ENCODE results near the gene CALCR.

Gene CALCR

GRCh38 chr7:93544691-93545090 is 29.8 kb downstream of the CALCR start:
- TF ChIP-seq TAF1 (IDR thresholded peaks at IDR 0.05; ENCODE audit: borderline replicate concordance, insufficient read depth, low read length) (no peak), FOXP2 (optimal IDR thresholded peaks at IDR 0.05; ENCODE audit: borderline replicate concordance, extremely low read depth, extremely low read length, insufficient read depth) (no peak), POLR2AphosphoS5 (IDR thresholded peaks at IDR 0.05; ENCODE audit: low read depth, low read length) (no peak), SIN3A (IDR thresholded peaks at IDR 0.05; ENCODE audit: borderline replicate concordance, insufficient read depth, low read length) (no peak)
- TF ChIP-seq, protein P1, sequence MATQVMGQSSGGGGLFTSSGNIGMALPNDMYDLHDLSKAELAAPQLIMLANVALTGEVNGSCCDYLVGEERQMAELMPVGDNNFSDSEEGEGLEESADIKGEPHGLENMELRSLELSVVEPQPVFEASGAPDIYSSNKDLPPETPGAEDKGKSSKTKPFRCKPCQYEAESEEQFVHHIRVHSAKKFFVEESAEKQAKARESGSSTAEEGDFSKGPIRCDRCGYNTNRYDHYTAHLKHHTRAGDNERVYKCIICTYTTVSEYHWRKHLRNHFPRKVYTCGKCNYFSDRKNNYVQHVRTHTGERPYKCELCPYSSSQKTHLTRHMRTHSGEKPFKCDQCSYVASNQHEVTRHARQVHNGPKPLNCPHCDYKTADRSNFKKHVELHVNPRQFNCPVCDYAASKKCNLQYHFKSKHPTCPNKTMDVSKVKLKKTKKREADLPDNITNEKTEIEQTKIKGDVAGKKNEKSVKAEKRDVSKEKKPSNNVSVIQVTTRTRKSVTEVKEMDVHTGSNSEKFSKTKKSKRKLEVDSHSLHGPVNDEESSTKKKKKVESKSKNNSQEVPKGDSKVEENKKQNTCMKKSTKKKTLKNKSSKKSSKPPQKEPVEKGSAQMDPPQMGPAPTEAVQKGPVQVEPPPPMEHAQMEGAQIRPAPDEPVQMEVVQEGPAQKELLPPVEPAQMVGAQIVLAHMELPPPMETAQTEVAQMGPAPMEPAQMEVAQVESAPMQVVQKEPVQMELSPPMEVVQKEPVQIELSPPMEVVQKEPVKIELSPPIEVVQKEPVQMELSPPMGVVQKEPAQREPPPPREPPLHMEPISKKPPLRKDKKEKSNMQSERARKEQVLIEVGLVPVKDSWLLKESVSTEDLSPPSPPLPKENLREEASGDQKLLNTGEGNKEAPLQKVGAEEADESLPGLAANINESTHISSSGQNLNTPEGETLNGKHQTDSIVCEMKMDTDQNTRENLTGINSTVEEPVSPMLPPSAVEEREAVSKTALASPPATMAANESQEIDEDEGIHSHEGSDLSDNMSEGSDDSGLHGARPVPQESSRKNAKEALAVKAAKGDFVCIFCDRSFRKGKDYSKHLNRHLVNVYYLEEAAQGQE (IDR thresholded peaks at IDR 0.05; ENCODE audit: insufficient read depth in 1 of 2, low read depth in 2 of 2, low read length in 2 of 2) = no peak

GRCh38 chr7:93538061-93538460 is 36.5 kb downstream of the CALCR start:
- TF ChIP-seq, protein P1 (IDR thresholded peaks at IDR 0.05; ENCODE audit: insufficient read depth in 1 of 2, low read depth in 2 of 2, low read length in 2 of 2) = no peak
- TF ChIP-seq FOXP2 (optimal IDR thresholded peaks at IDR 0.05; ENCODE audit: borderline replicate concordance, extremely low read depth, extremely low read length, insufficient read depth) = no peak
- no peak for TF ChIP-seq SIN3A (IDR thresholded peaks at IDR 0.05; ENCODE audit: borderline replicate concordance, insufficient read depth, low read length)
- no peak for TF ChIP-seq TAF1 (IDR thresholded peaks at IDR 0.05; ENCODE audit: borderline replicate concordance, insufficient read depth, low read length)
- TF ChIP-seq POLR2AphosphoS5 (IDR thresholded peaks at IDR 0.05; ENCODE audit: low read depth, low read length) = no peak

DNA sequence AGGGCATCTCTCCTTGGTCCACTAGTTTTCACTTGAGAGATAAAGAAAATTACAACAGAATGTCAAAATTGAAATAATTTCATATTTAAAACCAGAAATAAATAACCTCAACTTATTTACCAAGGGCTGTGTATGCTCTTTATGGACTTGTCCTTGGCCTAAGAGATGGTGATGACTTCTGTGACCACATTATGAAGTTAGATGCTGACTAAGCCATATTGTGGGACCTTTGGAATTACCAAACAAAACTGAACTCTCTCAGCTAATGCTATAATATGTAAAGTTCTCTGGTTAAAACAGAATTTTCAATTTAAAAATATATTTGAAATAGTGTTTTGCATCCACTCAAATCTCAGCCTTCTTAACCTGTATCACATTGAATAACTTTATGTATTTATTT is 38.9 kb downstream of the CALCR start:
- TF ChIP-seq TAF1 (IDR thresholded peaks at IDR 0.05; ENCODE audit: borderline replicate concordance, insufficient read depth, low read length) = no peak
- no peak for TF ChIP-seq SIN3A (IDR thresholded peaks at IDR 0.05; ENCODE audit: borderline replicate concordance, insufficient read depth, low read length)
- no peak for TF ChIP-seq POLR2AphosphoS5 (IDR thresholded peaks at IDR 0.05; ENCODE audit: low read depth, low read length)
- TF ChIP-seq, protein P1 (IDR thresholded peaks at IDR 0.05; ENCODE audit: insufficient read depth in 1 of 2, low read depth in 2 of 2, low read length in 2 of 2) = no peak
- no peak for TF ChIP-seq FOXP2 (optimal IDR thresholded peaks at IDR 0.05; ENCODE audit: borderline replicate concordance, extremely low read depth, extremely low read length, insufficient read depth)

GRCh38 chr7:93530701-93531100 is 43.8 kb downstream of the CALCR start:
- TF ChIP-seq FOXP2 (optimal IDR thresholded peaks at IDR 0.05; ENCODE audit: borderline replicate concordance, extremely low read depth, extremely low read length, insufficient read depth) (no peak), POLR2AphosphoS5 (IDR thresholded peaks at IDR 0.05; ENCODE audit: low read depth, low read length) (no peak), SIN3A (IDR thresholded peaks at IDR 0.05; ENCODE audit: borderline replicate concordance, insufficient read depth, low read length) (no peak), TAF1 (IDR thresholded peaks at IDR 0.05; ENCODE audit: borderline replicate concordance, insufficient read depth, low read length) (no peak)
- TF ChIP-seq, protein P1 (IDR thresholded peaks at IDR 0.05; ENCODE audit: insufficient read depth in 1 of 2, low read depth in 2 of 2, low read length in 2 of 2) = no peak

DNA sequence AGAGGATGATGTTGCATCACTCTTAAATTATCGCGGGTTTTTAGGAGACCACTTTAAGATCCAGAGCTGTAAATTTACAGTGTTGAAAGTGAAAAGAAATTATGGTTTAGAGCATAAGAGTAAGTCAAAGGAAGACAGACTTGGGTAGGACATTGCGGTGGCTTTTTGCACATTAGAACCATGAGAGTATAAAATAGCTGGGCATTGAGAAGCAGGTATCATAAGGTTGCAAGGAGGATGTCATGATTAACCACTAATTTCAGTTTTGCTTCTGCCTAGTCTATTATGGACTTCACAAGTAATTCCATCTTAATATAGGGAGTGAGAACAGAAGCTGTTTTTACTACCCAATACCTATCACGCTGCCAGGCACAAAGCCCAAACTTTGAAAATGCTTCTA is 57.7 kb downstream of the CALCR start:
- TF ChIP-seq FOXP2 (optimal IDR thresholded peaks at IDR 0.05; ENCODE audit: borderline replicate concordance, extremely low read depth, extremely low read length, insufficient read depth) (no peak), TAF1 (IDR thresholded peaks at IDR 0.05; ENCODE audit: borderline replicate concordance, insufficient read depth, low read length) (no peak)
- TF ChIP-seq, protein P1 (IDR thresholded peaks at IDR 0.05; ENCODE audit: insufficient read depth in 1 of 2, low read depth in 2 of 2, low read length in 2 of 2) = no peak
